GM12878 (cell line): ENCODE results near the gene SAYSD1. TPM values are rescaled to one million over a fixed set of nuclear protein-coding genes. Genes with fewer than 3 reads are reported as not detected.

ENCODE experiments used
- ATAC-seq: fragments of 200-7000 bp; cut with Tn5 transposase; 3 replicates; pipeline ENCODE4 v1.9.1; 2020; ENCODE audit warnings: mild to moderate bottlenecking, moderate library complexity
- Bru-seq: library from RNA; stranded (reverse); fragments of 400-500 nt; gene quantifications from one replicate; lab custom pipeline; 2021; lab: Mats Ljungman, UMichigan
- BruChase-seq, 2 experiments: library from RNA; stranded (reverse); fragments of 400-500 nt; gene quantifications; one replicate each; lab custom pipeline; 2021; lab: Mats Ljungman, UMichigan
- BruUV-seq: library from RNA; stranded (reverse); fragments of 400-500 nt; replicated peaks from 2 replicates; lab custom pipeline; 2021; lab: Mats Ljungman, UMichigan
- CTCF ChIA-PET: fragments of 300-600 bp; sonication (Branson Sonifier 250); formaldehyde crosslinking; extraction: SDS; loops from one replicate; lab custom pipeline; 2021; ENCODE audit warnings: inconsistent platforms; lab: Yijun Ruan, JAX
- POLR2A ChIA-PET: fragments of 350-600 bp; formaldehyde crosslinking; extraction: SDS; loops from one replicate; lab custom pipeline; 2021; ENCODE audit warnings: inconsistent platforms; lab: Charles Lee
- RAD21 ChIA-PET: fragments of 300-600 bp; sonication (Branson Sonifier 250); formaldehyde crosslinking; loops from one replicate; lab custom pipeline; 2023; ENCODE audit warnings: antibody characterized with exemption; ENCODE audit not compliant: unreplicated experiment; lab: Charles Lee
- SMC1A ChIA-PET: fragments of 300-600 bp; sonication (Branson Sonifier 250); formaldehyde crosslinking; loops from one replicate; lab custom pipeline; 2023; ENCODE audit not compliant: unreplicated experiment, uncharacterized antibody; lab: Charles Lee
- DNase-seq: peaks from one replicate; pipeline ENCODE4 v3.0.0-alpha.2; 2011; ENCODE audit warnings: low read depth, low spot score
- FAIRE-seq: peaks from 3 replicates; lab custom pipeline; 2011; peaks lifted over from hg19 to GRCh38; lab: Jason Lieb, UNC
- H2AFZ ChIP-seq: 2 replicates; pipeline ENCODE4 v1.6.0; 2011; ENCODE audit warnings: low read depth, low read length, control low read depth; ENCODE audit not compliant: control insufficient read depth
- H3K27ac ChIP-seq: 2 replicates; pipeline ENCODE4 v1.5.1; 2011; ENCODE audit warnings: control low read depth; ENCODE audit not compliant: control insufficient read depth, insufficient read depth
- H3K27me3 ChIP-seq, 2 experiments: replicated peaks in 1 of 2; 2 replicates each; pipeline versions ENCODE4 v1.6.0 to v1.6.1; 2011; ENCODE audit warnings: low read length in 1 of 2; ENCODE audit not compliant: control insufficient read depth in 2 of 2, insufficient read depth in 2 of 2
- H3K36me3 ChIP-seq, 2 experiments: 2 replicates each; pipeline ENCODE4 v1.5.1; 2011; ENCODE audit warnings: low read length in 1 of 2; ENCODE audit not compliant: control insufficient read depth in 2 of 2, insufficient read depth in 2 of 2
- H3K4me1 ChIP-seq: 2 replicates; pipeline ENCODE4 v1.6.1; 2011; ENCODE audit warnings: mild to moderate bottlenecking, low read length, moderate library complexity, mixed read lengths; ENCODE audit not compliant: control insufficient read depth, insufficient read depth
- H3K4me2 ChIP-seq: 2 replicates; pipeline ENCODE4 v1.6.0; 2011; ENCODE audit warnings: control low read depth; ENCODE audit not compliant: control insufficient read depth, insufficient read depth
- H3K4me3 ChIP-seq: fragments of 200-600 bp; sonication (generic); 2 replicates; pipeline ENCODE4 v1.5.1; 2016
- H3K79me2 ChIP-seq: 2 replicates; pipeline ENCODE4 v1.6.0; 2011; ENCODE audit warnings: low read length; ENCODE audit not compliant: control insufficient read depth, insufficient read depth
- H3K9ac ChIP-seq: 2 replicates; pipeline ENCODE4 v1.8.0; 2011; ENCODE audit warnings: low read length, control low read depth, mixed read lengths; ENCODE audit not compliant: control insufficient read depth, insufficient read depth
- H3K9me3 ChIP-seq: replicated peaks from 3 replicates; pipeline ENCODE4 v1.5.1; 2011; ENCODE audit warnings: mild to moderate bottlenecking, low read length; ENCODE audit not compliant: control insufficient read depth, insufficient read depth
- H4K20me1 ChIP-seq: 2 replicates; pipeline ENCODE4 v1.6.0; 2011; ENCODE audit not compliant: control insufficient read depth, insufficient read depth
- ATF2 ChIP-seq: IDR thresholded peaks from 2 replicates; pipeline ENCODE4 v1.6.1; 2012; ENCODE audit warnings: low read length, inconsistent platforms
- BACH1 ChIP-seq: fragments of 450-650 bp; IDR thresholded peaks from 2 replicates; pipeline ENCODE4 v1.6.1; 2017; ENCODE audit warnings: mild to moderate bottlenecking, borderline replicate concordance
- CBFB ChIP-seq: IDR thresholded peaks from 2 replicates; pipeline ENCODE4 v1.6.1; 2016; ENCODE audit warnings: antibody characterized with exemption, low read depth
- FOXK2 ChIP-seq: fragments of 450-650 bp; IDR thresholded peaks from 2 replicates; pipeline ENCODE4 v1.6.1; 2017; ENCODE audit warnings: mild to moderate bottlenecking, moderate library complexity
- LARP7 ChIP-seq: fragments of 450-650 bp; IDR thresholded peaks from 2 replicates; pipeline ENCODE4 v1.6.1; 2017; ENCODE audit warnings: mild to moderate bottlenecking
- MXI1 ChIP-seq: fragments of 150-350 bp; IDR thresholded peaks from 2 replicates; pipeline ENCODE4 v1.6.1; 2011; ENCODE audit warnings: low read depth, mild to moderate bottlenecking, inconsistent platforms, low read length, improper control_type of control experiment
- NBN ChIP-seq: fragments of 450-650 bp; IDR thresholded peaks from 2 replicates; pipeline ENCODE4 v1.6.1; 2016
- POU2F2 ChIP-seq: IDR thresholded peaks from 3 replicates; pipeline ENCODE4 v1.6.1; 2011; ENCODE audit warnings: low read depth, mild to moderate bottlenecking, low read length, borderline replicate concordance
- RUNX3 ChIP-seq: IDR thresholded peaks from 2 replicates; pipeline ENCODE4 v1.6.1; 2012; ENCODE audit warnings: low read length, inconsistent platforms
- SP1 ChIP-seq: IDR thresholded peaks from one replicate; pipeline ENCODE4 v1.6.1; 2011; ENCODE audit warnings: low read depth, low read length
- USF2 ChIP-seq: IDR thresholded peaks from 2 replicates; pipeline ENCODE4 v1.6.1; 2011; ENCODE audit warnings: low read depth, low read length, improper control_type of control experiment, borderline replicate concordance
- ZNF687 ChIP-seq: fragments of 450-650 bp; IDR thresholded peaks from 2 replicates; pipeline ENCODE4 v1.6.1; 2017; ENCODE audit warnings: mild to moderate bottlenecking, moderate library complexity
- WGBS: methylation state at CpG from one replicate; pipeline ENCODE4 v1.1.6; 2016; ENCODE audit warnings: low lambda C conversion rate; ENCODE audit not compliant: insufficient replicate concordance, insufficient coverage; ENCODE audit errors: missing lambda C conversion rate; 5-methylcytosine and 5-hydroxymethylcytosine counted together
- in situ Hi-C: fragments of 300-500 bp; cut with MboI; formaldehyde crosslinking; loops from 9 replicates; pipeline ENCODE4 v1.14.3; 2018; ENCODE audit warnings: mixed read lengths
- intact Hi-C: fragments of 100-400 bp; cut with micrococcal nuclease; formaldehyde crosslinking; loops from one replicate; pipeline ENCODE4 v1.14.2; 2022; ENCODE audit not compliant: unreplicated experiment
- long read RNA-seq, 2 experiments: library from polyadenylated mRNA; unstranded; transcript quantifications; one replicate each; pipeline ENCODE4 v2.0.0, GENCODE V29; 2019 to 2020
- polyA minus RNA-seq, 3 experiments: library from RNA; depleted of rRNA, polyadenylated mRNA; stranded (reverse); fragments of >200 nt; gene quantifications; 2 replicates each; pipeline ENCODE4 v1.2.3, GENCODE V29; 2011
- polyA plus RNA-seq, 11 experiments: library from polyadenylated mRNA; depleted of rRNA in 4 of 11; unstranded in 6 of 11; stranded (reverse) in 5 of 11; fragments of >200 nt; fragmentation: Nextera tagmentation in 4 of 11; fragmentation: Illumina TruSeq in 1 of 11; extraction: Ambion mirVana in 4 of 11; extraction: Trizol in 1 of 11; gene quantifications; 1 replicate in 1 of 11; 2 replicates in 10 of 11; pipeline versions ENCODE4 v1.2.1 to v1.2.3, GENCODE V29; 2011 to 2016; ENCODE audit warnings: inconsistent platforms in 2 of 11, missing spikeins in 2 of 11, low read depth in 1 of 11
- total RNA-seq, 4 experiments: library from RNA; depleted of rRNA in 3 of 4; stranded (reverse); fragments of >200 nt in 3 of 4; fragmentation: Illumina TruSeq in 1 of 4; extraction: Trizol in 1 of 4; gene quantifications; 2 replicates each; pipeline versions ENCODE4 v1.2.1 to v1.2.3, GENCODE V29; 2013 to 2021

Gene SAYSD1
- total RNA-seq (2013; cell fraction: nucleolus; rRNA removed): 7.0 and 7.2 TPM in 2 replicates
- 5.2 and 6.7 TPM in 2 replicates for total RNA-seq (2014; rRNA removed)
- total RNA-seq (2014; rRNA removed; fragmentation: Illumina TruSeq; extraction: Trizol): 5.5 and 5.6 TPM in 2 replicates
- total RNA-seq (2021): 5.5 and 7.3 TPM in 2 replicates
- 3.0 TPM for polyA plus RNA-seq (2011; ENCODE audit: low read depth)
- 6.6 and 7.0 TPM in 2 replicates for polyA plus RNA-seq (2011; rRNA removed)
- polyA plus RNA-seq (2011; cell fraction: cytosol; rRNA removed): 4.0 and 4.3 TPM in 2 replicates
- polyA plus RNA-seq (2011; cell fraction: nucleus; rRNA removed): 2.6 and 3.6 TPM in 2 replicates
- 3.1 and 4.0 TPM in 2 replicates for polyA plus RNA-seq (2012)
- 5.9 and 6.0 TPM in 2 replicates for polyA plus RNA-seq (2014; fragmentation: Illumina TruSeq; extraction: Trizol)
- polyA plus RNA-seq (2014; fragmentation: Nextera tagmentation; extraction: Ambion mirVana): 1 to 10 TPM; 1.5 to 2.2 TPM
- 5.1 and 6.5 TPM in 2 replicates for polyA plus RNA-seq (2014; rRNA removed)
- polyA plus RNA-seq (2016; fragmentation: Nextera tagmentation; extraction: Ambion mirVana): 1 to 10 TPM; 6.3 to 7.1 TPM
- polyA minus RNA-seq (2011; rRNA and poly(A)+ RNA removed): 3.3 and 3.8 TPM in 2 replicates
- 1.1 and 1.6 TPM in 2 replicates for polyA minus RNA-seq (2011; cell fraction: cytosol; rRNA and poly(A)+ RNA removed)
- polyA minus RNA-seq (2011; cell fraction: nucleus; rRNA and poly(A)+ RNA removed): 2.7 and 4.7 TPM in 2 replicates
- percentile 61 among the genes with signal in this experiment for Bru-seq, nascent RNA
- percentile 58 among the genes with signal in this experiment for BruChase-seq, experiment 1, labeled RNA remaining after a 6-hour chase
- BruChase-seq, experiment 2, labeled RNA remaining after a 2-hour chase: percentile 62 among the genes with signal in this experiment
- long read RNA-seq, experiment 1, transcript SAYSD1-201 (2 exons, 2,020 nt): major isoform, 8 of 10 reads
- long read RNA-seq, experiment 1, partial matches to known transcripts: 0 of 10 reads
- long read RNA-seq, experiment 1, other reads (novel, unspliced or antisense): 2 of 10 reads
- long read RNA-seq, experiment 2, transcript SAYSD1-201 (2 exons, 2,020 nt): major isoform, 21 of 28 reads
- long read RNA-seq, experiment 2, partial matches to known transcripts: 0 of 28 reads
- long read RNA-seq, experiment 2, other reads (novel, unspliced or antisense): 4 of 28 reads

- Histone ChIP-seq H3K27me3 (no peaks in the 10 kb centered on the region), H3K4me3 (peak within 1 kb of the TSS; percentile 68), H3K79me2 (no peaks in the 10 kb centered on the region), H4K20me1 (no peaks in the 10 kb centered on the region), H3K9me3 (no peaks in the 10 kb centered on the region), H3K9ac (peak within 1 kb of the TSS; percentile 81), H3K36me3 (no peaks in the 10 kb centered on the region), H2AFZ (peak within 1 kb of the TSS; percentile 96), H3K27ac (peak within 1 kb of the TSS; percentile 80), H3K4me2 (peak within 1 kb of the TSS; percentile 97), H3K4me1 (peaks cover 3% of the 10 kb centered on the region; the same call in 1 of the 2 replicates)
- FAIRE-seq: peak; percentile 94
- no TSS peak for BruUV-seq
- ATAC-seq: peak; percentile 98
- SMC1A ChIA-PET: interaction anchor here (0.9 to 1.2 kb wide), 4 partner anchors 10 to 101 kb away, joined by 3 to 5 read pairs (median 3); no protein-coding TSS in a partner anchor
- CTCF ChIA-PET: interaction anchor here (1.0 to 1.5 kb wide), 4 partner anchors 13 to 189 kb away, joined by 3 to 6 read pairs (median 4); no protein-coding TSS in a partner anchor
- WGBS: 4% methylated on average over 68 of the region's 68 CpGs
- in situ Hi-C loops (no loop called here), intact Hi-C loops (no loop called here)
- POLR2A ChIA-PET: interaction anchor here (1.1 kb wide), 1 partner anchor 12 kb away, joined by 4 read pairs; no protein-coding TSS in a partner anchor
- DNase-seq: peak; percentile 75
- RAD21 ChIA-PET: interaction anchor here (1.1 to 1.4 kb wide), 3 partner anchors 13 to 101 kb away, joined by 3 to 4 read pairs (median 4); no protein-coding TSS in a partner anchor
- no peak for TF ChIP-seq FOXK2
- peak; percentile 92 for TF ChIP-seq MXI1
- peak; percentile 70 for TF ChIP-seq RUNX3
- peak; percentile 94 for TF ChIP-seq ZNF687
- 0 out of 3 replicates have a peak, but pooled peaks have one; percentile 7 for TF ChIP-seq POU2F2
- peak; percentile 92 for TF ChIP-seq LARP7
- peak; percentile 11; the same call in 1 of the 2 replicates for TF ChIP-seq USF2
- TF ChIP-seq BACH1: no peak
- TF ChIP-seq NBN: peak; percentile 90
- TF ChIP-seq SP1: peak; percentile 14
- TF ChIP-seq CBFB: no peak
- TF ChIP-seq ATF2: no peak
Measured at GRCh38 chr6:39114704-39115599, at the start of gene SAYSD1. Gene SAYSD1 (minus strand): TSS chr6:39115186. CDS start chr6:39115089, 97 bp downstream.
